CD4-positive, alpha-beta memory T cell (primary cell): Measurements from ENCODE around the gene ATP6V1G1. TPM values are rescaled to one million over a fixed set of nuclear protein-coding genes. Genes with fewer than 3 reads are reported as not detected.
A peak's percentile ranks its signal among the peaks of the same experiment; 100 is the strongest.
"Not testable (repeated sequence)": the region's sequence is repeated elsewhere in the genome, so short reads cannot be mapped to it uniquely, and the experiment has no call there.

Experiments used
- CTCF ChIA-PET: fragments of 350-600 bp; sonication (Branson Sonifier 250); formaldehyde crosslinking; loops from one replicate; lab custom pipeline; 2021; ENCODE audit warnings: inconsistent platforms; ENCODE audit not compliant: partially characterized antibody; lab: Charles Lee
- POLR2A ChIA-PET: fragments of 350-600 bp; sonication (Branson Sonifier 250); formaldehyde crosslinking; loops from one replicate; lab custom pipeline; 2021; ENCODE audit not compliant: partially characterized antibody; lab: Charles Lee
- DNase-seq, 5 donors: peaks; one replicate each; pipeline versions ENCODE4 v3.0.0 to v3.0.0-alpha.2; 2020 to 2022; ENCODE audit warnings: mixed read lengths in 1 of 5
- H3K27ac ChIP-seq: one replicate; pipeline ENCODE4 v1.7.0; 2013; ENCODE audit warnings: low read depth, low read length
- H3K27me3 ChIP-seq: 2 replicates; pipeline ENCODE4 v1.7.0; 2013; ENCODE audit warnings: mild to moderate bottlenecking, low read length, moderate library complexity; ENCODE audit not compliant: insufficient read depth
- H3K36me3 ChIP-seq: 2 replicates; pipeline ENCODE4 v1.7.0; 2013; ENCODE audit warnings: mild to moderate bottlenecking, low read length, moderate library complexity; ENCODE audit not compliant: insufficient read depth
- H3K4me1 ChIP-seq: 2 replicates; pipeline ENCODE4 v1.7.0; 2013; ENCODE audit warnings: mild to moderate bottlenecking, low read length, moderate library complexity; ENCODE audit not compliant: insufficient read depth
- H3K4me3 ChIP-seq, 2 donors: one replicate each; pipeline ENCODE4 v1.7.0; 2013; ENCODE audit warnings: low read length in 2 of 2, mild to moderate bottlenecking in 1 of 2
- H3K9me3 ChIP-seq, 2 donors: one replicate each; pipeline ENCODE4 v1.7.0; 2013; ENCODE audit warnings: low read length in 2 of 2, control low read depth in 1 of 2; ENCODE audit not compliant: control insufficient read depth in 1 of 2
- H3K27ac Mint-ChIP-seq, 7 donors: one replicate each; pipeline ENCODE4 v1.8.0; 2020 to 2021; ENCODE audit warnings: mixed read lengths in 7 of 7, mild to moderate bottlenecking in 6 of 7, inconsistent platforms in 3 of 7, moderate library complexity in 3 of 7
- H3K27me3 Mint-ChIP-seq, 2 donors: one replicate each; pipeline ENCODE4 v1.8.0; 2020 to 2021; ENCODE audit warnings: mixed read lengths in 2 of 2
- H3K36me3 Mint-ChIP-seq, 2 donors: one replicate each; pipeline ENCODE4 v1.8.0; 2020 to 2021; ENCODE audit warnings: mixed read lengths in 2 of 2, inconsistent platforms in 1 of 2, mild to moderate bottlenecking in 1 of 2
- H3K4me1 Mint-ChIP-seq, 4 donors: one replicate each; pipeline ENCODE4 v1.8.0; 2020 to 2021; ENCODE audit warnings: mixed read lengths in 4 of 4, mild to moderate bottlenecking in 1 of 4
- H3K4me3 Mint-ChIP-seq, 8 donors: one replicate each; pipeline ENCODE4 v1.8.0; 2020 to 2021; ENCODE audit warnings: mixed read lengths in 8 of 8, mild to moderate bottlenecking in 7 of 8, moderate library complexity in 6 of 8, inconsistent platforms in 3 of 8
- H3K9me3 Mint-ChIP-seq, 8 donors: one replicate each; pipeline ENCODE4 v1.8.0; 2020 to 2021; ENCODE audit warnings: mixed read lengths in 8 of 8, mild to moderate bottlenecking in 5 of 8, inconsistent platforms in 3 of 8, moderate library complexity in 1 of 8
- intact Hi-C: fragments of 100-400 bp; cut with micrococcal nuclease; formaldehyde crosslinking; loops from one replicate; pipeline ENCODE4 v1.15.1; 2023
- polyA plus RNA-seq, 2 donors: library from polyadenylated mRNA; unstranded; fragments of 300-500 nt; fragmentation: Illumina TruSeq; gene quantifications; one replicate each; pipeline ENCODE4 v1.2.3, GENCODE V29; 2021
- total RNA-seq, 2 experiments: library from RNA; stranded (reverse); gene quantifications; one replicate each; pipeline ENCODE4 v1.2.3, GENCODE V29; 2021

ATP6V1G1 gene
- total and polyA plus RNA-seq, 4 experiments from 2014 or later = 121 to 449 (median 198) TPM

DNA sequence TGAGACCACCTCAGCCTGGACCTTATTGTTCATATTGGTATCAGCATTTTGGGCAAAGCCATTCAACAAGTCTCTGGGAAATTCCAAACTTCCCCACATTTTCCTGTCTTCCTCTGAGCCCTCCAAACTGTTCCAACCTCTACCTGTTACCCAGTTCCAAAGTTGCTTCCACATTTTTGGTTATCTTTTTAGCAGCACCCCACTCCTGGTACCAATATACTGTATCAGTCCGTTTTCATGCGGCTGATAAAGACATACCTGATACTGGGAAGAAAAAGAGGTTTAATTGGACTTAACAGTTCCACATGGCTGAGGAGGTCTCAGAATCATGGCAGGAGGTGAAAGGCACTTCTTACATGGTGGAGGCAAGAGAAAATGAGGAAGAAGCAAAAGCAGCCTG is 14.2 kb downstream of the ATP6V1G1 start:
- H3K27me3 ChIP-seq, H3K27ac ChIP-seq, intact Hi-C loops, H3K4me3 ChIP-seq, H3K4me3 Mint-ChIP-seq, H3K4me1 ChIP-seq, H3K4me1 Mint-ChIP-seq, DNase-seq, H3K9me3 ChIP-seq, H3K27me3 Mint-ChIP-seq: not testable (repeated sequence)
- H3K36me3 ChIP-seq = peaks cover 21% of the 10 kb centered on the region
- CTCF ChIA-PET = interaction anchor here (1.6 kb wide), 1 partner anchor 9 kb away, joined by 6 read pairs; no protein-coding TSS in a partner anchor
- Mint-ChIP-seq H3K27ac (peak overlapping the region in 1 of 7 donors; percentile 46), H3K9me3 (peaks cover 0 to 14% (median 5%) of the 10 kb centered on the region in 8 donors), H3K36me3 (peaks cover 45 to 47% of the 10 kb centered on the region in 2 donors)
- POLR2A ChIA-PET = interaction anchor here (1.2 kb wide), 1 partner anchor 9 kb away, joined by 4 read pairs; no protein-coding TSS in a partner anchor

DNA sequence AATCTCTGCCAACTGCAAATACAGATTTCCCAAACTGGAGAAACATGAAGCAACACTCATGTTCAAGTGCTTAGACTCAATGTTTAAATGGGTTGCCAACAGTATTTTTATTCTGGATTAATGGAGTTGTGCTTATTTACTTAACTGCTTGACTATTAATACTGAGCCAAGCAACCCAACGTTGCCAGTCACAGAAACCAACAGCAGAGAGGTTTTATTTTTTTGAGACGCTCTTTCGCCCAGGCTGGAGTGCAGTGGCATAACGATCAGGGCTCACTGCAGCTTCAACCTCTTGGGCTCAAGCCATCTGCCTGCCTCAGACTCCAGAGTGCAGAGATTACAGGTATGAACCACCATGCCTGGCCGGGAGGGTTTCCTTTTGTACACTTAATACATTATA is 15.1 kb downstream of the ATP6V1G1 start:
- POLR2A ChIA-PET = interaction anchor here (0.7 to 1.7 kb wide), 2 partner anchors 10 kb away, joined by 3 to 6 read pairs; no protein-coding TSS in a partner anchor
- no peaks in the 10 kb centered on the region for H3K27me3 ChIP-seq
- H3K36me3 ChIP-seq = peaks cover 16% of the 10 kb centered on the region
- H3K27me3 Mint-ChIP-seq = no peaks in the 10 kb centered on the region
- intact Hi-C loops = no loop called here
- H3K27ac ChIP-seq = no peak overlapping the region
- no peak for DNase-seq
- no peaks in the 10 kb centered on the region for H3K4me1 ChIP-seq
- H3K4me3 Mint-ChIP-seq = no peak overlapping the region
- H3K36me3 Mint-ChIP-seq = peaks cover 39 to 41% of the 10 kb centered on the region in 2 donors
- H3K4me3 ChIP-seq = no peak overlapping the region
- peak overlapping the region in 1 of 7 donors; percentile 46 for H3K27ac Mint-ChIP-seq
- H3K4me1 Mint-ChIP-seq = peaks cover under 1 to 4% (median 2%) of the 10 kb centered on the region in 4 donors
- H3K9me3 Mint-ChIP-seq = peaks cover 0 to 14% (median 5%) of the 10 kb centered on the region in 8 donors
- H3K9me3 ChIP-seq = peaks cover 2 to 6% of the 10 kb centered on the region in 2 donors
- CTCF ChIA-PET = interaction anchor here (6.9 kb wide), 1 partner anchor 10 kb away, joined by 47 read pairs; no protein-coding TSS in a partner anchor

DNA sequence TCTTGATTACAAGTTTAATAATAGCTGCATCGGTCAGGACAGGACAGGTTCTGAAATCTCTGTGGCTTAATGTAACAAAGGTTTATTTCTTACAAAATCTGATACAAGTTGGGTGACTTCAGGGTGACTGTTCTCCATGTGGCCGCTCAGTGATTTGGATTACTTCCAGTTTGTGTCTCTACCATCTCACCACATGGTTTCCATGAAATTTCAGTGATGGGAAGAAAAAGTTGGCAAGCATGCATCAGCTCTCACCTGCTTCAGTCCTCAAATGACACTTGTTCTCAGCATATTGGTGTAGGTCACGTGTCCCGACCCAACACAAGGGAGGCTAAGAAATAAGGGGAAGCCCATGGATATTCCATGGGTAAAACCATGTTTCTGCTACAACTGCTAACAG is 15.7 kb downstream of the ATP6V1G1 start:
- DNase-seq = no peak
- CTCF ChIA-PET = interaction anchor here (0.8 to 6.9 kb wide), 2 partner anchors 8 to 11 kb away, joined by 3 to 47 read pairs; no protein-coding TSS in a partner anchor
- H3K27ac Mint-ChIP-seq = peak overlapping the region in 1 of 7 donors; percentile 4
- no peak overlapping the region for H3K27ac ChIP-seq
- POLR2A ChIA-PET = interaction anchor here (1.1 to 1.7 kb wide), 3 partner anchors 11 to 16 kb away, joined by 3 to 6 read pairs (median 3); partner anchors contain the start of gene ATP6V1G1
- H3K27me3 ChIP-seq = no peaks in the 10 kb centered on the region
- H3K4me1 ChIP-seq = no peaks in the 10 kb centered on the region
- peaks cover 11% of the 10 kb centered on the region for H3K36me3 ChIP-seq
- no peak overlapping the region for H3K4me3 ChIP-seq
- no peaks in the 10 kb centered on the region for H3K27me3 Mint-ChIP-seq
- no peak overlapping the region for H3K4me3 Mint-ChIP-seq
- H3K4me1 Mint-ChIP-seq = peaks cover 0 to 3% (median 1%) of the 10 kb centered on the region in 4 donors
- peaks cover 35 to 37% of the 10 kb centered on the region in 2 donors for H3K36me3 Mint-ChIP-seq
- intact Hi-C loops = no loop called here
- peaks cover 2 to 6% of the 10 kb centered on the region in 2 donors for H3K9me3 ChIP-seq
- peaks cover 0 to 14% (median 5%) of the 10 kb centered on the region in 8 donors for H3K9me3 Mint-ChIP-seq

DNA sequence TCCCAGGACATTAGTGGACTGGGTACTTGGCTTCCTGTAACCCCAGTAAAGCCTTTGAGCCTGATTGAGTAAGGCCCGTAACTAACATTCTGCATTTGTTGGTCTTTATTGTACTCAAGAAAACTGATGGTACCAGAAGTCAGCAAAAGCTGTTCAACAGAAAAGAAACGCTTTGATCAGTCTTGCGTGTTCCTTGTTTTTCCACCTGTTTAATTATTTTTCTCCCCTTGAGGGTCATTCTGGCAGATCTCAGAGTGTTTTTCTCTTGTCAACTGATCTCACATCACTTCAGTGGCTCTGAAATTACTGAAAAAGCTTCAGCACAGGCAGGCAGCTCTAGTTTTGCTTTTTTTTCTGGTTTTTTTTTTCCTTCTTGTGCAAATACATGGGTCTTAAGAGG is 17.4 kb downstream of the ATP6V1G1 start:
- Mint-ChIP-seq H3K27ac (peak overlapping the region in 2 of 7 donors; percentile 14 to 34), H3K27me3 (no peaks in the 10 kb centered on the region), H3K36me3 (peaks cover 20 to 25% of the 10 kb centered on the region in 2 donors), H3K4me1 (peaks cover 0 to 2% (median 0%) of the 10 kb centered on the region in 4 donors), H3K9me3 (peaks cover 0 to 14% (median 5%) of the 10 kb centered on the region in 8 donors), H3K4me3 (no peak overlapping the region)
- no peaks in the 10 kb centered on the region for H3K4me1 ChIP-seq
- H3K9me3 ChIP-seq = peaks cover 2 to 6% of the 10 kb centered on the region in 2 donors
- H3K4me3 ChIP-seq = no peak overlapping the region
- no peak for DNase-seq
- ChIA-PET POLR2A (interaction anchor here (0.6 to 3.1 kb wide), 3 partner anchors 12 to 22 kb away, joined by 3 to 14 read pairs (median 4); no protein-coding TSS in a partner anchor), CTCF (interaction anchor here (0.9 to 6.9 kb wide), 2 partner anchors 13 to 48 kb away, joined by 4 to 47 read pairs; no protein-coding TSS in a partner anchor)
- no peak overlapping the region for H3K27ac ChIP-seq
- H3K27me3 ChIP-seq = no peaks in the 10 kb centered on the region
- H3K36me3 ChIP-seq = no peaks in the 10 kb centered on the region
- intact Hi-C loops = no loop called here

DNA sequence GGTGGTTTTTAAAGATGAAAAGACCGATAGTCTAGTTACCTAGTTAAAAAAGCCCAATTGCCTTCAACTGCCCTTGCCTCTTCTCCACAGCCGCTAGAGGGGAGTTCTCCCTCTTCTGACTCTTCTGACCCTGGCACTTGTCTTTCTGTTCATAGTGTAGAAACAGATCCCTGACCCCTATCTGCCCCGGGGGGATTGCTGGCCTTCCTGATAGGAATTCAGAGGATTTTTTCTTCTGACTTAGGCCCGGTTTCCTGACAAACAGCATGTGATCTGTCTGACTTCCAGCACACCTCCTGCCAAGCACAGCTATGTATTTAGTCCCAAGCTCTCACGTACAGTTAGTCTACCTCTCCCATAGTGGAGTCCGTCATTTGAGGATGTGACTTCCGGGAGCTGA is 18.5 kb downstream of the ATP6V1G1 start:
- Histone ChIP-seq H3K36me3 (no peaks in the 10 kb centered on the region), H3K27ac (no peak overlapping the region), H3K4me1 (peaks cover 8% of the 10 kb centered on the region), H3K27me3 (no peaks in the 10 kb centered on the region), H3K9me3 (peaks cover 2 to 6% of the 10 kb centered on the region in 2 donors), H3K4me3 (no peak overlapping the region)
- POLR2A ChIA-PET = interaction anchor here (1.0 to 3.1 kb wide), 2 partner anchors 13 to 18 kb away, joined by 3 to 14 read pairs; no protein-coding TSS in a partner anchor
- DNase-seq = no peak
- Mint-ChIP-seq H3K27me3 (no peaks in the 10 kb centered on the region), H3K4me3 (no peak overlapping the region), H3K36me3 (peaks cover 14 to 16% of the 10 kb centered on the region in 2 donors), H3K4me1 (peaks cover 4 to 8% (median 6%) of the 10 kb centered on the region in 4 donors), H3K9me3 (peaks cover 0 to 14% (median 5%) of the 10 kb centered on the region in 8 donors), H3K27ac (peak overlapping the region in 3 of 7 donors; percentile 16 to 63 (median 57))
- CTCF ChIA-PET = interaction anchor here (1.0 to 6.9 kb wide), 2 partner anchors 14 to 253 kb away, joined by 3 to 47 read pairs; no protein-coding TSS in a partner anchor
- intact Hi-C loops = no loop called here

- no peaks in the 10 kb centered on the region for H3K27me3 ChIP-seq
- H3K9me3 ChIP-seq = peaks cover 2 to 3% of the 10 kb centered on the region in 2 donors
- Mint-ChIP-seq H3K4me3 (no peak overlapping the region), H3K4me1 (peaks cover 4 to 9% (median 6%) of the 10 kb centered on the region in 4 donors), H3K36me3 (peaks cover 10 to 12% of the 10 kb centered on the region in 2 donors), H3K27me3 (no peaks in the 10 kb centered on the region), H3K9me3 (peaks cover 0 to 9% (median 5%) of the 10 kb centered on the region in 8 donors), H3K27ac (no peak overlapping the region)
- DNase-seq = no peak
- ChIA-PET POLR2A (interaction anchor here (3.1 kb wide), 1 partner anchor 14 kb away, joined by 14 read pairs; no protein-coding TSS in a partner anchor), CTCF (interaction anchor here (1.0 to 6.9 kb wide), 2 partner anchors 14 to 254 kb away, joined by 3 to 47 read pairs; no protein-coding TSS in a partner anchor)
- H3K4me3 ChIP-seq = no peak overlapping the region
- intact Hi-C loops = no loop called here
- H3K4me1 ChIP-seq = peaks cover 9% of the 10 kb centered on the region
- H3K27ac ChIP-seq = no peak overlapping the region
- H3K36me3 ChIP-seq = no peaks in the 10 kb centered on the region
Measured at GRCh38 chr9:114606597-114607207, 19.1 kb downstream of the ATP6V1G1 start.
